Measurements from ENCODE around the gene FGF12. TPM values are rescaled to one million over a fixed set of nuclear protein-coding genes. Genes with fewer than 3 reads are reported as not detected.
A peak's percentile ranks its signal among the peaks of the same experiment; 100 is the strongest.

Gene FGF12
- total RNA-seq, 2 donors from 2014 or later = 1.5 TPM; not detected in 1

- ATAC-seq (ENCODE audit: insufficient number of reproducible peaks, low FRiP score, low read depth) = no peak
- no peaks in the 10 kb centered on the region for H3K9me3 ChIP-seq
- no peaks in the 10 kb centered on the region for H3K36me3 ChIP-seq
- no peak overlapping the region for H3K27ac ChIP-seq
- no peaks in the 10 kb centered on the region for H3K4me1 ChIP-seq (ENCODE audit: control insufficient read depth in 1 of 2, low read depth in 2 of 2)
- DNase-seq (ENCODE audit: low spot score) = no peak
- H3K27me3 ChIP-seq (replicated peaks; ENCODE audit: insufficient read depth) = no peaks in the 10 kb centered on the region
- no peak for TF ChIP-seq CTCF (IDR thresholded peaks at IDR 0.05)
- no peak overlapping the region for H3K4me3 ChIP-seq
Measured at GRCh38 chr3:192155194-192155593, 572.1 kb downstream of the FGF12 start.

- TF ChIP-seq CTCF (IDR thresholded peaks at IDR 0.05) = no peak
- no peak overlapping the region for H3K4me3 ChIP-seq
- H3K27me3 ChIP-seq (replicated peaks; ENCODE audit: insufficient read depth) = no peaks in the 10 kb centered on the region
- no peaks in the 10 kb centered on the region for H3K9me3 ChIP-seq
- no peak for DNase-seq (ENCODE audit: low spot score)
- no peak for ATAC-seq (ENCODE audit: insufficient number of reproducible peaks, low FRiP score, low read depth)
- no peak overlapping the region for H3K27ac ChIP-seq
- H3K4me1 ChIP-seq (ENCODE audit: control insufficient read depth in 1 of 2, low read depth in 2 of 2) = no peaks in the 10 kb centered on the region
- H3K36me3 ChIP-seq = no peaks in the 10 kb centered on the region
Measured at GRCh38 chr3:192133271-192133670, 594.1 kb downstream of the FGF12 start.

GRCh38 chr3:192130534-192131132 lies 596.7 kb downstream of the FGF12 start:
- DNase-seq (ENCODE audit: low spot score) (no peak), ATAC-seq (ENCODE audit: insufficient number of reproducible peaks, low FRiP score, low read depth) (no peak)
- Histone ChIP-seq H3K27ac (no peak overlapping the region), H3K9me3 (no peaks in the 10 kb centered on the region), H3K4me1 (ENCODE audit: control insufficient read depth in 1 of 2, low read depth in 2 of 2) (no peaks in the 10 kb centered on the region), H3K27me3 (replicated peaks; ENCODE audit: insufficient read depth) (no peaks in the 10 kb centered on the region), H3K4me3 (no peak overlapping the region), H3K36me3 (no peaks in the 10 kb centered on the region)
- peak; percentile 35 for TF ChIP-seq CTCF (IDR thresholded peaks at IDR 0.05)

GRCh38 chr3:192129586-192129985 lies 597.8 kb downstream of the FGF12 start:
- DNase-seq (ENCODE audit: low spot score) = no peak
- TF ChIP-seq CTCF (IDR thresholded peaks at IDR 0.05) = no peak
- Histone ChIP-seq H3K4me1 (ENCODE audit: control insufficient read depth in 1 of 2, low read depth in 2 of 2) (no peaks in the 10 kb centered on the region), H3K36me3 (no peaks in the 10 kb centered on the region), H3K27ac (no peak overlapping the region), H3K27me3 (replicated peaks; ENCODE audit: insufficient read depth) (no peaks in the 10 kb centered on the region), H3K4me3 (no peak overlapping the region), H3K9me3 (no peaks in the 10 kb centered on the region)
- no peak for ATAC-seq (ENCODE audit: insufficient number of reproducible peaks, low FRiP score, low read depth)

- TF ChIP-seq CTCF (IDR thresholded peaks at IDR 0.05) = no peak
- Histone ChIP-seq H3K27ac (no peak overlapping the region), H3K4me3 (no peak overlapping the region), H3K27me3 (replicated peaks; ENCODE audit: insufficient read depth) (no peaks in the 10 kb centered on the region), H3K9me3 (no peaks in the 10 kb centered on the region), H3K36me3 (no peaks in the 10 kb centered on the region), H3K4me1 (ENCODE audit: control insufficient read depth in 1 of 2, low read depth in 2 of 2) (no peaks in the 10 kb centered on the region)
- ATAC-seq (ENCODE audit: insufficient number of reproducible peaks, low FRiP score, low read depth) (no peak), DNase-seq (ENCODE audit: low spot score) (no peak)
Measured at GRCh38 chr3:192128922-192129321, 598.4 kb downstream of the FGF12 start.

Measured in thoracic aorta (tissue), 2 donors.